ENCODE data around the gene OTOS.

OTOS gene

DNA sequence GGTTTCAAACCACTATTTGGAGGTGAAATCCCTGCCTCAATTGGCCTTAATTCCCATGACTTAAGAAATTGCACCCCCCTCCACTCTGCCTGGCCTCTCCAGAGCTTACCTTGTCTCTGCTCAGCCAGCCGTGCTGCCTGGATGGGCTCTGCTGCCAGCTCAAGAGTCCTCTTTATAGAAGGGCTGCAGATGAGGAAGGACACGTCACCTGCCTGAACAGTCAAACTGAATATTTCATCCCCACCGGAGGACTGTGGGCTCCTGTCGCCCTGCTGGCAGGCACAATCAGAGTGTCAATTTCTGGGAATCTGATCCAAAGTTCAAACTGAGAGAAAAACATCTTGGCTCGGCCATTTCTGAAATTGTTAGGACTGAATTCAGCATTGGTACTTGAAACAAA is at the start of gene OTOS:
Gene OTOS, minus strand, starts transcription at position 148 of the 400 bp plus-strand sequence. CDS start 332 bp downstream, outside the sequence.
- DNase-seq, result no peak

DNA sequence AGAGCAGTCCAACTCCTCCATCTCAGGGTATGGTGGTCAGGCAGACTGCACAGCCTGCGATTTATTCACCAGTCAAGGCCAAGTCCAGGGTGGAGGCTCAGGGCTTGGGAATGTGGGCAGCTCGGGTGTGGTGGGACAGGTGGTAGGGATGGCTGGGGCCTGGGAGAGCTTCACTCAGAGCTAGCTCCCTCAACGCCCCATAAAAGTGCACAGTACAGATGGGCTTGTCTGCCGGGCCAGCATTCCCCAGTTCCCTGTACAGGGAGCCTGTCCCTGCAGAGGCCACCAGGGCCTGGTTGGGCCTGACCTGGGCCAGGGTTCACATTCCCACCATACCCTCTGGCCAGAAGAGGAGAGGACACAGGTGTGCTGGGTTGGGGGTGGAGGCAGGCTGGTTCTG is 49.2 kb upstream of the OTOS start:
- DNase-seq, result no peak

DNA sequence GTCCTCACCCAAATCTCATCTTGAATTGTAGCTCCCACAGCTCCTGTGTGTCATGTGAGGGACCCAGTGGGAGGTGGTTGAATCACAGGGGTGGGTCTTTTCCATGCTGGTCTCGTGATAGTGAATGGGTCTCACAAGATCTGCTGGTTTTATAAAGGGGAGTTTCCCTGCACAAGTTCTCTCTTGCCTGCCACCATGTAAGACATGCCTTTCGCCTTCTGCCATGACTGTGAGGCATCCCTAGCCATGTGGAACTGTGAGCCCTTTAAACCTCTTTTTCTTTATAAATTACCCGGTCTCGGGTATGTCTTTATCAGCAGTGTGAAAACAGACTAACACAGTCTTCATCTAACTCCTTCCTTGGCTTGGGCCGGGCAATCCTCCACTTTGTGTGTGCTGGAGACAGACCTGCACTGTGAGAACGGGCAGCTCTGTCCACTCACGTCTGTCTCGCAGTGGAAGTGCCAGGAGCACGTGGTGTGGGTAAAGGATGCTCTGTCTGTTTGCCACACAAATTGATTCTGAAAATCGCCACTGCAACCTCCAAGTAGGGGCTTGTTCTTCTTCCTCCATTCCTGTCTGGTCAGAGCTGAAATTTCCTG is 47.6 kb upstream of the OTOS start:
- DNase-seq, result no peak

DNA sequence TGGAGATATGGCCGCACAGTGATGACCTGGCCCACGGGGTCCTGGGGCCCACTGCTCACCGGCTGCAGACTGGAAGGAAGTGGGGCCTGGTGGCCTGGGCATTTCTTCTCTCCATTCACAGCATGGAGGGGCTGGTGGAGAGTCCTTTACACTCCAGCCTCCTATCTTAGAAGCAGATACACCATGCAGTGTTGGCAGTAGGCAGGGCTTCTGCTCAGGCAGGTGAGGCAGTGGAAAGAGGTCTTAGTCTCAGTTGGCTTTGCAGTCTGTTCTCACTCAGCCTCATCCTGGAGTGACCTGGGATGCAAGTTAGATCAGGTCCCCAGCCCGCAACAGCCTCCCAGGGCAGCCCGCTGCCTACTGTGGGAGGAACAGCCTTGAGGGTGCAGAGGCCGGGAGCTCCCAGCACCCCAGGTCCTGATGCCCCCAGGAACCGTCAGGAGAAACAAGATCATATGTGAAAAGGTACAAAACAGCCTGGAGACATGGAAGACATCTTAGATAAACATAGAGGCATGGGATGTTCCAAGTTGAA is 45.8 kb upstream of the OTOS start:
- DNase-seq, result no peak

DNA sequence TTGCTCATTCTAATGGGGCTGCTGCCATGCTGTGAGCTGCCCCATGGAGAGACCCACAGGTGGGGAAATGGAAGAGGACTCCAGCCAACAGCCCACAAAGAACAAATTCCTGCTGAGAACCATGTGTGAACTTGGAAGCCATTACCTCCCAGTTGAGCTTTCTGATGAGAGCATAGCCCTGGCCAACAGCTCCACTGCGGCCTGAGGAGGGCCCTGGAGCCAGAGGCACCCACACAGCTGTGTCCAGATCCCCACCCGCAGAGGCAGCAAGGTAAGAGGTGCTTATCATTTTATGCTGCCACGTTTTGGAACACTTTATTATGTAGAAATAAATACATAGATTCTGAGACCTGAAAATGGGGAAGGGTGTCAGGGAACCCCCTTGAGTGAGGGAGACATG is 44.2 kb upstream of the OTOS start:
- no peak for DNase-seq

DNA sequence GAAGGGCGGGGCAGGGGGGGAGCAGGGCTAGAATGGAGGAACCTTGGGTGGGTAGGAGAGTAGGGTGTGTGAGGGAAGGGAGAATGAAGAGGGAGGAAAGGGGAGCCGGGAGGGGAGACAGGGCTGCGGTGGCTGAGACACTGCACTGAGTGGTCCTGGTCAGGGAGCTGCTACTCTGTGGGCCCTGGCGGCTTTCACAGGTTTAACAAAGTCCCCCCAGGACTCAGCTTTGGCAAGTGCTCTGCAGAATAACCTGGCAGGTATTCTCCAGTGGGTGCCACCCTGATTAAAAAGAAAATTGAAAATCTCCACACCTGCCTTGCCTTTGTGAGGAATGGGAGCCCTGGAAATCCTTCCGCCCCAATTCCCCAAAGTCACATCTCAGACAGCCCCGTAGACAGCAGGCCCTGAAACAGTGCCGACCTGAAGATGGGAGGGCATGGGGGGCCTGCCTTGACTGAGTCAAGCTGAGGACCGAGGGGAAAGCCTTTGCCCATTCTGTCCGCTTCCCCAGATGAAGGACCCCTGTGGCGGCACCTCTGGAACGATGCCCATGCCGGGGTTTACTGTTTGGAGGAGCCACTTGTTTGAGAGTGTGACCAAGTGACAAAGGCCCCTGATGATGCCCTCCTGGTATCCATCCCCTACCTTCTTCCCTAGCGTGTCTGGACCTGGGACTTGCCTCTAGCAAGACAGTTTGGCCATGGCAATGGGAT is 43.6 kb upstream of the OTOS start:
- DNase-seq, result no peak

DNA sequence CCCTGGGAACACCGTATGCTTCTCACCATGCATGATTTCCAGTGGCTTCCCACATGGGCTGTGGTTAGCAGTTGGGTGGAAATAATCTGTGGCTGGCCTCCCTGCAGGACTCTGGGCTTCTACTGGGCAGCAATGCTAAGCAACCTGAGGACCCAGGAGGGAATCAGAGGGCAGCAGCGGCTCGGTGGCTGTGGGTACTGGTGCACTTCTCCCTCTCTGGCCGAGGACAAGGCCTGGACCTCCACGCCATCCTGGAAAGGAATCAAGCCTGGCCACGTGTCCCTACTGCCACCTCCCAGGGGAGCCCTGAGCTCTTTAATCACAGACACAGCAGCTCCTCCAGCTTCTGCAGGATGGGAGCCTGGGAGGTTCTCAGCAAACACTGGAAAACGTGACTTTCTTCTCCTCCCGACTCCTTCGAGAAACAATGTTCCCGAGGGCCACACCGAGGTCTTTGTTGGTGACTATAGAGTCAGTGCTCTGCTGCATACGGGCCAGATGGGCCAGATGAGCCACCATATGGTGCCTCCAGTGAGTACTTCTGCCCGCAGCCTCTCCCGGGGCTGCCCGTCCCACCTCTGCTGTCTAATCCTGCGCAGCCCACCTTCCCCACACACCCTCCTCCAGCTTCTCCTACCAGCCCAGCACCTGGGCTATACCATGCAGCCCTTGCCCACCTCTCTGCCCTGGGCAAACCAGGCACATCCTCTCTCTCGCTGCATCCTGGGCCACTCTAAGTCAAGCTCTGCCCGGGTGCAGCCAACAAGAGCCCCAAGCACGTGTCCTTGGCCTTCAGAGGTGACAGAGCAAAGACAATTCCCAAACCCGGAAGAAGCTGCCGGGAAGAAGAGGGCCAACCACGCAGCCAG is 42.8 kb upstream of the OTOS start:
- DNase-seq, result no peak

DNA sequence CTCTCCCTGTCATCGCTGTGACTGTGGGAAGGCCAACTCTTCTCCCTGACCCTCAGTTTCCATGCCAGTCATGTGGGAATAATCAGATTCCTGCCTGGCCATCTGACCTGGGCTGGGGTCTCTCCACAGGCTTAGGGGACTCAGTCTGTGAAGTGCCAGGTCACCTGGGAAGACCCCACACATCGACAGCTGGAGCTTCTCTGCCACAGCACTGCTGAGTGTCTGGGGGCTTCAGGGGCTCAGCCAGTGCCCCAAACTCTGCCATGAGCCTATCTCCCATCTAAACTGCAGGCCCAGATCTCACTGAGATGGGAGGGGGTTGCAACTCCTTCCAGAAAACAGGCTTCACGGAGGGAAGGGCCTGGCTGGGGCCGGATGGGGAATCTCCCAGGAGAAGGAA is 42.0 kb upstream of the OTOS start:
- DNase-seq, result no peak

DNA sequence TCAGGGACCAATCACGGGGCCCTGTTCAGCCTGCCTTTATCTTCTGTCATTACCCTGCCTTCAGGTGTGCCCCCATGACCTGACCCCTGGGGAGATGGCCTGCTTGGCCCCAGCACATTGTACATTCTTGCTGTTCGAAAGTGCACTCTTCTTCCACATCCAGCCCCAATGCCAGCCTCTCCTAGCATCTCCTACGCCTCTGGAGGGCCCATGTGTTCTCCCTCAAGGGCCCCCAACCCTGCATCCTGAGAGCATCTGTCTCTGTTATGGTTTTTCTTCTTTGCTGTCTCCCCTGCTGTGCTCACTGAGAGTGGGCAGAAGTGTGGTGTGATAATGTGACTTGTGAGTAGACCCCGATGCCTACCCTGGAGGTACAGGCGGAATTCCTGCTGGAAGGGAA is 41.5 kb upstream of the OTOS start:
- DNase-seq, result no peak

DNA sequence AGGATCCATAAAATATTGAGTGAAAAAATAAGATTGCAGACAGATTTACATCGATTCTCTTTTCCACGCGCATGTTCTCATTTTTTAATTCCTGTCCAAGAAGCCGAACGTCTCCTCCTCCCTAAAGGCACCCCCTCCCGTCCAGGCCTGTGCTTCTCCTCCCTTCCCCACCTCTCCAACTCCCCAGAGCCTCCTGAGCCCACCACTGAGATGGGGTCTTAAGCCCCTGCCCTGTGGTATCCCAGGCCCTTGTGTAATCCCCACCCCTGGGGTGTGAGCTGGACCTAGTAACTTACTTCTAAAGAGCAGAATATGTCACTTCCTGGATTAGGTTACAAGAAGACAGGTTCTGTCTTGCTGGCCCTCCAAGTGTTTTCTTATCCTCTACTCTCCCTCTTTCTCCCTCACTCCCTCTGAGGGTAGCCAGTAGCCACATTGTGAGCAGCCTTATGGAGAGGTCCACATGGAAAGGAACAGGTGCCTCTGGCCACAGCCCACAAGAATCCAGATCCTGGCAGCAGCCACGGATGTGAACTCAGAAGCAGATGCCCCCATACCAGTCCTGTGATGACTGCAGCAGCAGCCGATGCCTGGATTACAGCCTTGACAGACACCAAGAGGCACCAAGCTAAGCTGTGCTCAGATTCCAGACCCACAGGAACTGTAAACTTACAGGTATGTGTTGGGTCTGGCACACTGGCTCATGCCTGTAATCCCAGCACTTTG is 39.6 kb upstream of the OTOS start:
- no peak for DNase-seq

DNA sequence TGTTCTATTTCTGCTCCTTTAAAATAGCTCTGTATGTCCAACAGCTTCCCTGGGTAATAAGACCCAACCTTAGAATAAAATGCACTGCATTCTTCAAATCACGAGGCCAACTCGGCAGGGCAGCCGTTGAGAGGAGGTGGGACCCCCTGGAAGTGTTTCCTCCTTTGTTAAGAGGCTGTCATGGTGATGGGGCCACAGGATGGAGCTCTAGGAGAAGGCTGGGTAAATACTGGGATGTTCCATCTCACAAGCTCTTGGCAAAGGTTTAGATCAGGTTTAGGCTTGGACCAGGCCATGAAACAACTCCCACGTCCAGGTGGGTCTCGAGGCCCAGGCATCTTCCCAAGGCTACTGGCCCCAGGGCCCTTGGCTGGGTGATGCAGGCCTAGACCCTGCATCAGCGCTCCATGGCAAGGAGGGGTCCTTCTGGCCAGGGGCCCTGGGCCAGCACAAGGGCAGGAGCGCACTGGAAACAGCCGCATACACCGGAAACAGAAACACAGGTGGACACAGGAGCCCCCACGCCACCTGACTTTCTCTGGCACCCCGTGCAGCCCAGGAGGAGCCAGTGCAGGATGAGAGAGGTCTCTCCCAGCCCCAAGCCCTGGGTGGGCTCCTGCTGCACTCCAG is 38.8 kb upstream of the OTOS start:
- no peak for DNase-seq

DNA sequence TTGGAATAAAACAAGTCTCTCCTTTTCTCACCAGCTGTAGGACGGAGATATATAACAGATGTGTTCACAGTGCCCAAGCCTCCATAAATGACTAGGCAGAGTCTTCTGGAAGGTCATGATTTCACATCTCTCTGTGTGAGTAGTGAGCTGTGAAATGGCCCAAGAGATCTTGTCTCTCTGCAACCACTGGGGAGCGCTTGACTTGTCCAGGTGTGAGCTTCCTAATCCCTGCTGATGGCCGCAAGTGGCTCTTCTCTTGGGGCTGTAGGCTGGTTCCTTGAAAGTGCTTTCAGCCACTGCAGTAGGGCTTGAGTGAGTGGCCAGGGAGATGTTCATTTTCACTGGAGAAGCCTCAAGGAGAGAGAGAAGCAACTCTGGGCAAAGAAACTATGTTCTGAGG is 38.1 kb upstream of the OTOS start:
- DNase-seq, result no peak

DNA sequence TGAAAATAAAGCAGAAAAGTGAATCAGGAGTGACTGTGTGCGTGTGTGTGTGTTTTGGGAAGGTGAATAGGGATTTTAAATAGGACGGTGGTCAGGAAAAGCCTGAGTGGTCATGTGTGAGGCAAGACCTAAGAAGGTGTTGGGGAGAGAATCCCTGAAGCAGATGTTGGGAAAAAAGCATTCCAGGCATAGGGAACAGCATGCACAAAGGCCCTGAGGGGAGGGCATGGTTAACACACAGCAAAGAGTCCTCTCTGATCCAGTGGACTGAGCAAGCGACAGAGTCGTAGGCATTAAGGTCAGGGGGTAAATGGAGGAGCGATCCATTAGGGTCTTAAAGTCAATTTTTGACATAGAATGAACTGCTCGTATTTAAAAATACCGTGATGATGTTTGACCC is 34.0 kb upstream of the OTOS start:
- no peak for DNase-seq

DNA sequence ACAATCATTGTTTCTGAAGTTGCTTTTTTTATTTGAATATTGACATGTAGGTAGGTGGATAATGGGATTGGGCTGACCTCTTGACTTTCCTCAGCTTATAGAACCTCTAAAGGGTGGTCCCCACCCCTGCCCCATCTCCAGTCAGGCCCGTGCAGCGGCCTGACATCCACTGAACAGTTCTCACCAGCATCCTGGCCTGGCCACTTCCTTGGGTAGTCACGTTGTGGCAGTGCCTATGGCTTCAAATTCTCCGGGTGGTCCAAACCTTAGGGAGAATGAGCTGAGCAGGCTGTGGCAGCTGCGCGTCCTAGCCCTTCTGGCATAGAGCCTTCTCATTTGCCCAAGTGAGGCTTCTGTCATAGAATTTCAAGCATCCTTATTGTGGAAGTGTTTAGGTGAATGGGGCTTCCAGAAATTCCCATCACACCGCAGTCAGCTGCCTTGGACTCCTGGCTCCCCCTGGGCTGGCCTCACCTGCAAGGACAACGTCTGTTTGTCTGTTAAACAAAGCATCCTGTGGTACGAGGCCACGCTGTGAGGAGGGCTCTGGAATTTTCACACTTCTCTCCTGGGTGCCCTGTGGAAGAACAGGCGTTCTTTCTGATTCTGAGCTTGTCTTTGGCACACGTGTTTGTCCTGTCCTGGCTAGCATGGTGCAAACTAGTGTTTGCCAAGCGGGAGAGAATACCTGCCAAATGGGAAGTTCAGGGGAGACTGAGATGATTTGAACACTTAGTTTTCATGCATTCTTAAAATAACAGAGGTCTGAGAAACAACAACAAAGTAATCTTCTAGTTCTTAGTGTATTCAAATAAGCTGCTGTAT is 31.8 kb upstream of the OTOS start:
- no peak for DNase-seq

DNA sequence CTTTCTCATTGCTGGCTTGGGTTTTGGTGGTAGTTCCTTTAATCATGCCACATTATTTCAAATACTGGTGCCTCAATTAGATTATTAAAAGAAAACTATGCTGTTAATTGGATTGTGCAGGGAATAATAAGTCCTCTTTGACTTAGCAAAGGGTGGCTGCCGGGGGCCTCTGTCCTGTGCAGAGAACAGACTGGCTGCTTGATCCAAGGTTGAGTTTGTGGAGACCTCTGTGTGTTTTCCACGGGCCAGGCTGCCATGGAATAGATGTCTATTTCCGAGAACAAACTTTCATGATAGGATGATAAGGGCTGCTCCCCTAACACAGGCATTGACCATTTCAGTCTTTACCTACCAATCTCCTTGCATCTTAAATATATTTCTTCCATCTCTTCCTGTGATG is 30.4 kb upstream of the OTOS start:
- DNase-seq, result no peak

DNA sequence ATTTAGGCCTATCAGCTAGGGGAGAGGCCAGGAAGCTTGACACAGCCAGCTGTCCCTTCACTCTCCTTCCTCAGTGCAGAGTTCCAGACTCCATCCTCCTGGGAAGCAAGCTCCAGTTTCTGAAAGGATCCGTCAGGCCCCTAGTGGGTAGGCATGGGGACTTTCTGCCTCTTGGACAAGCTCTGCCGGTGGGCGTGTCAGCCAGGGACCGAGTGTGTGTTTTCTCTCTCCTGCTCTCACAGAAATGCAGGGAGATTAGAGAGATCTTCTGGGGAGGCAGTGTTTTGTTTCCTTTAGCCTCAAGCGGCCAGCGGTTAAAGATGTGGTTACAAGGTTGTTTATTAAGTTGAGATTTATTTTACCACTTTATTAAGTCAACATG is 29.9 kb upstream of the OTOS start:
- no peak for DNase-seq

DNA sequence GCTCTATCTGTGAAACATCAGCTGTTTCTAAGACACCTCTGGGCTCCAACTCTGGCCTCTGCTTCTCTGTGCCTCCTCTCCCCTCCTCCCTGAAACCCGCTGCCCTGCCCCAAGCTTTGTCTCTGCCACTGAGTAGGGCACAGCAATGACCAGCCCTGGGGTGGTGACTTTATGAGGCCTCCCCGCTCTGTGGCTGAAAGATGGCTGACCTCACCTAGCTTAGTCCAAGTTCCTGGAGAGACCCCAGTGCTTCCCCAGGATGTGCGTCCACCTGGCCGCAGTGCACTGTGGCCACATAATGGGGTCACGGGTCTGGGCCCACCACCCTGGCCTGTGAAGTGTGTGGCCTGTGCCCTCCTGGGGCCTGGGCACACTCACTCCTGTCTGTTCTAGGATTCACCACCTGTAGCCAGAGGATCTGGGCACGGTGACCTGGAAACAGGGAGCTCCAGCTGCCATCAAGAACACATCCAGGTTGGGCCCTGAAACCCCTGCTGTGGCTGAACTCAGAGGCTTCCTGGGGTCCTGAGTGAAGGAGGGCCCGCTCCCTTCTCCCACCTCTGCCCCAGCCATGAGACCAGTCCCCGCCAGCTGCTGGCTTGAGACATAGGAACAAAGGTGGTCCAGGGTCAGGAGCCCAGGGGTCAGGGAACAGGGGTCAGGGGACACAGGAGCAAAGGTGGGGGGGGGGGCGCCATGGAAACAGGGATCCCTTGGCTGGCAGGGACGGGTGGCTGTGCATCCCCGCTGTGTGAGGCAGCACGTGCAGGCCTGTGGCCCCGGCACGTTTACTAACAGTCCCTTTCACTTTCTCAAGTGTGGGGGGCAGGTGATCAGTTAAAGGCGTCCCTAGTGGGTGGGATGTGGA is 29.3 kb upstream of the OTOS start:
- no peak for DNase-seq

DNA sequence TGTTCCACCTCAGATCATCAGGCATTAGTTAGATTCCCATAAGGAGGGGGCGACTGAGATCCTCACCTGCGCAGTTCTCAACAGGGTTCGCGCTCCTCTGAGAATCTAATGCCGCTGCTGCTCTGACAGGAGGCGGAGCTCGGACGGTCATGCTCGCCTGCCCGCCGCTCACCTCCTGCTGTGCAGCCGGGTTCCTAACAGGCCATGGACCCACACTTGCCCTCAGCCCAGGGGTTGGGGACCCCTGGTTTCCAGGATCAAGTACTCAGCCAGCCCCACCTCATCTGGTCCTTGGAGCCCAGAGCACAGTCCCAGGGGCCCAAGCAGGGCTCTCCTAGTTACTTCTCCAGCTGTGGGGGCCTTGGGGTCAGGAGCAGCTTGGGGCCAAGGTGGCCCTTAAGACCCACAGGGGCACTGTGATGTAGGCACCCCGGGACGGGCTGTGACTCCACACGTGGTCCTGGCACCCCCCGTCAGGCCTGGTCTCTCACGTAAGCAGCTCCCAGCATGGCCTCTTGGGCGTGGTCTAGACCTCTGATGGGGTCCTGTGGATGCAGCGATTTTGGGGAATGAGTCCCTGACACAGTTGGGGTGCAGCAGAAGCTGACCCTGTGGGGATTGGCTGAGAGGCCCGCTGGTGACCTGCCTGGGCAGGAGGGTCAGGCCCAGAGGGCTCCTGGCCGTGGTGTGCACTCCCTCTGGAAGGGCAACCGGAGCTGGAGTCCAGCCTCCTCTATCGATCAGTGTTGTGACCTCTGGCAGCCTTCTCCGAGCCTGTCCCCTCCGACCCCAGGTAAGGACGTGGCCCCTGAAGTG is 28.3 kb upstream of the OTOS start:
- no peak for DNase-seq

DNA sequence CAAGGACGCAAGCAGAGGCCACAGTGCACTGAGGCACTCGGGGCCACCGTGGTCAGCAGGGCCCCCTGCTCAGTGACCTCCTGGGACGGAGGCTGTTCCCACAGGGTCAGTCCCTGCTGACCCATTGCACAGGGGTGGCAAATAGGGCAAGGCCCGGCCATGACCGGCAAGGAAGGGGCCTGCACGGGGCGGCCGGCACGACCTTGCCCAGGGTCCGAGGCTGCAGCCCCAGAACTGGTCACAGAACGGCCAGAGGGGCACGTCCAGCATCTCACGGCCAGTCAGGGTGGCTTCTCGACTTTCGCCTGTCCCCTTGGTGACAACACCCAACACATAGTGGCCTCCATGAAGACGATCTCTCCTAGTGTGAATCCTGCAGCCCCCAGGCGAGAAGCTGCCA is 27.6 kb upstream of the OTOS start:
- no peak for DNase-seq

DNA sequence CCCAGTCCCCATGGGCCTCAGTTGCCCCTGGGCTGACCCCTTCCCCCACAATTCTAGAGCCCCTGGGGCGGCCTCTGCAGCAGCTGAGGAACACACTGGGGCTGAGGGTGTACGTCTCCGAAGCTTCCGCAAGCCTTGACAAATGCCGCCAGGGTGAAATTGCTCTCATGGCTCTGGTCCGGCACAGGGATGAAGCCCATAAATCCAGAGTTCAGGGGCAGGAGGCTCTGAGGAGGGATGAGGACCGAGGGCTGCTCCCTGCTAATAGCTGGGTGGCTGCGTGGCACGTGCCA is 27.1 kb upstream of the OTOS start:
- no peak for DNase-seq
